Measurements from ENCODE around the gene EDIL3.

Gene EDIL3

DNA sequence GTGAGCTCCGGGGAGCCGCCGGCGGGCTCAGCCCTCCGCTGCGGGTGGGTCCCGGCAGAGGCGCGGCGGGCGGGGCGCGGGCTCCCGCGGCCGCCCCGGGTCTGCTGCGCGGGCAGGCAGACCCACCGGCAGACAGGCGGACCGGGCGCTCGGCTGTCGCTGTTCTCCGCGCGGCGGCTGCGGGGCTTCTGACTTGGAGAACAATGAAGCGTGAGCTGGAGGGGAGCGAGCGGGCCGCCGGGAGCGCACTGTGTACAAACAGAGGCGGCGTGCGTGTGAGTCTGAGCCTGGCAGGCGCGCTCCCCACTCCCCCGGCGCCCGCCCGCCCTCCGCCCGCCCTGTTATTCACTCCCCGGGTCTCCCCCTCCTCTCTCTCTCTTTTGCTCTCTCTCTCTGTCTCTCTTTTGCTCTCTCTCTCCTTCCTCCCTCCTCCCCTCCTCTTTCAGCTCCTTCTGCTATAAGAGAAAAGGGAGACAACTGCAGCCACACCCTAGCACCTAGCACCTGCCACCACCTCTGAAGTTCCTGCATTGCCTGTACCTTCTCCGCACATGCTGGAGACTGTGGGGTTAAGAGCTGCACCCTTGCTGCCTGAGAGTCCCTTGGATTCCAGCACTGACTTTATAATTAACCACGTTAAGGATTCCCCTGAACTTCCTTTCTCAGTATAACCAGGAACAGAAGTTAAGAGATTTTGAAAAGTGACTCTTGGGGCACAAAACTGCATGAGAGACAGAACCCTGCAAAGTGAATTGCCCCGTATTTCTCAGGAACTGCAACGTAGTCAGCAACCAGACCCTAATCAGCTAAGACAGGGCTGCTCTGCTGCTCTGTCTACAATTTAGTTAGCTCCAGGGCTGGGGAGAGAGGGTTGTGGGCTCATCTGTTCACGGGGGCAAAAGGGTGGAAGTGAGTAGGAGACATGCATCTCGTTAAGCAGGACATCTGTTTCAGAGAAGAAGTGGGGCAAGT, at the start of gene EDIL3:
EDIL3 (minus strand) TSS at position 277 of the 972 bp plus-strand sequence. CDS start 506 bp downstream, outside the sequence.
- DNase-seq (ENCODE audit: low spot score): peak; percentile 64

DNA sequence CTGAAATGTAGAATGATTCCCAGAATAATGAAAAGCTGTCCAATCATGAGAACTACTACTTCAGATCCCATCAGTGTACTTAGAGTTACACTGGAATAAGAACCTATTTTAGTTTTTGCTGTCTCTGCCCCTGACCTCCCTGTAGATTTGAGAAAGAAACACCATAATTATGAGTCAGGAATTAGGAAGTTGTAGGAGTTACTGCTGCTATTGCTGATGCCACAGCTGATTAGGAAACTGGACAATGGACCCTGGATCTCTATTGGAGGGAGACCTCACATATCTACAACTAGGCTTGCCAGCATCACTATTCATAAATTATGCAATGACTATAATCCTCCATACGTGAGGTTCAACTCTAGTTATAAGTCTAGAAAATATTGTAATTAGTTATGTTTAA, 48.8 kb upstream of the EDIL3 start:
- peak; percentile 27 for DNase-seq (ENCODE audit: low spot score)

GRCh38 chr5:84430863-84431663, 46.4 kb upstream of the EDIL3 start:
- no peak for DNase-seq (ENCODE audit: low spot score)

DNA sequence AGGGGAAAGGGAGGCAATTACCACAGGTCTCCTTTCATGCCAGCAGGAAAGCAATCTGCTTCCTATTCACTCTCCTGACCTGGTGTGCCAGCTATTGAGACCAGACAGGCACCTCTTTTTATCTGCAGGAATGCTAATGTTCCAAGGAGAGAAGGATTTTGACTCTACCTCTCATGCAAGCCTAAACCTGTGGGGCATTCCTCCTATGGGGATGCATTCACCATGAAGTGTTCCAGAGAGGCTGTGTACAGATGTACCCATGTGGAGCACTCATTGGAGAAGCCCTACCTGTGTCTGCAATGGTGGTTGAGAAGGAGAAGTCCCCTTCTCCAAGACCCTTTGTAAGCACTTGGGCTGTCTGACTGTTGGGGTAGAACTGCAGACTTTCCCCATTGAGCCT, 45.4 kb upstream of the EDIL3 start:
- DNase-seq (ENCODE audit: low spot score): no peak

- DNase-seq (ENCODE audit: low spot score): no peak
Measured at GRCh38 chr5:84425365-84425881, 40.7 kb upstream of the EDIL3 start.

DNA sequence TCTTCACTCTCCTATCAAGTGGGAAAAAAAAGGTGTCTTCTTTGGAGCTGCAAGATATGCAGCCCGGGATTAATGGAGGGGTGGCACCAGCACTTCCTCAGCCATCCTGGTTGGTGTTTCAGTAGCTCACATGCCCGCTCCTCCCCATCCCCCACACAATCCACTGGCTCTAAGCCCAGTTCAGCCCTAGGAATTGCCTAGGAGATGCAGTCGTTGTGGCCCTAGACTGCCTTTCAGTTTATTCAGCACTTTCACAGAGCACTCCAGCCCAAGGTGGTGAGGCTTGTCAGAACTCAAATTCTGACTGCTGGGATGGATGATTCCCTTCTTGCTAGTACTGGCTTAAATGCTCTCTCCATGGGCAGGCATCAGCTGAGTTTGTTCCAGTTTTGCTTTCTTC, 35.1 kb upstream of the EDIL3 start:
- no peak for DNase-seq (ENCODE audit: low spot score)

DNA sequence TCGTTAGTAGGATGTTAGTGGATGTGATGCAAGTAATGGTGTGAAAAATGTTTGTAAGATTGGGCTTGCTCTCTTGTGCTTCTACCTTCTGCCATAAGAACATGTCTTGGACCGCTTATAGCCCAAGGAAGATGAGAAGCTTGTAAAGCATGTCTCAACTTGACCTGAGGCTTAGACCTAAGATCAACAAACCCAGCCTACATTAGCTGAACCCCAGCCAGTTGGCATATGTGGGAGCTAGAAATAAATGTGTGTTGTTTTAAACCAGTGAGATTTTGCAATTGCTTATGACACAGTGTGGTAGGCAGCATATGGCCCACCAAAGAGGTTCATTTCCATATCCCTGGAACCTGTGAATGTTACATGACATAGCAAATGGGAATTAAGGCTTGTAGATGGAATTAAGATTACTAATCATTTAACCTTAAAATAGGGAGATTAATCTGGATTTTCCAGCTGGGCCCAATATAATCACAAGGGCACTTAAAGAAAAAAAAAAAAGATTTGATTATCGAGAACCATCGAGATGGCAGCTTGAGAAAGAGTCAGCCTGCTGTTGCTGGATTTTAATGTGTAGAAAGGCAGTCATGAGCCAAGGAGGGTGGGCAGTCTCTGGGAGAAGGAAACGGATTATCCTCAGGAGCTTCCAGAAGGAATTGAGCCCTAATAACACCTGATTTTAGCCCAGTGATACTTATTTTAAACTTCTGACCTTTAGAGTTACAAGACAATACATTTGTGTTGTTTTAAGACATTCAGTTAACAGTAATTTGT, 27.3 kb upstream of the EDIL3 start:
- DNase-seq (ENCODE audit: low spot score): peak; percentile 2

DNA sequence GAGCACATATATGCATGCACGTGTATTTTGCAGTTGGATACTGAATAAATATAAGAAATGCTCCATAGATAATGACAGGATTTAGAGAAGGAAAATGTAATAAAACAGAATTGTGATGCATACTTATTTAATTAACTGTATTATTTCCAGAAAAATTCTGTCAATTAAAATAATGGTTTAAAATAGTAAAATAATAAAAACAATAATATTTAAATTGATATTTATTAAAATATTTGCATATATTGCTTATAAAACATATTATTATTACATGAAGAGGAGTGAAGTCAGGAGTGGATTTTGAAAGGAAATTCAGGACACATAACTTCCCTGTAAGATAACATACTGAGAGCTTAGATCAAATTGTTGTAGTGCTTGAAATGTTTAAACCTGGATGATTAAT, 21.4 kb upstream of the EDIL3 start:
- DNase-seq (ENCODE audit: low spot score): no peak

DNA sequence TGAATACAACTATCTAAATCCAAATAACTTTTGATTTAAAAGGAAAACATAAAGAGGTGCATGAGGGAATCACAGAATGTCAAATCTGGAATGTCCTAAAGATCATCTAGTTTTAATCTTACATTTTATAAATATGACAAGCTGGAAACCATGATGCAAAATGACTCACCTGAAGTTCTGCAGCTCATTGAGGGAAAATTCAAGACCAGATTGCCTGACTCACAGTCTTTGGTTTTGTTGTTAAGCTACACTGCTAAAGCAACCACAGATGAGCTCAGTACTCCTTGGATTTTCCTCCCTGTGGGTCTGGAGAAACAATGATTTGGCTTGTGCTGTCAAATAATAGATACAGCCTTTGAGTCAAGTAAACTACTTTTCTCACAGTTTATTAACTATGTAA, 19.1 kb upstream of the EDIL3 start:
- peak; percentile 70 for DNase-seq (ENCODE audit: low spot score)

- DNase-seq (ENCODE audit: low spot score): no peak
Measured at GRCh38 chr5:84397385-84397784, 12.7 kb upstream of the EDIL3 start.

- peak; percentile 61 for DNase-seq (ENCODE audit: low spot score)
Measured at GRCh38 chr5:84393969-84394368, 9.3 kb upstream of the EDIL3 start.

GRCh38 chr5:84392836-84393235, 8.2 kb upstream of the EDIL3 start:
- no peak for DNase-seq (ENCODE audit: low spot score)

DNA sequence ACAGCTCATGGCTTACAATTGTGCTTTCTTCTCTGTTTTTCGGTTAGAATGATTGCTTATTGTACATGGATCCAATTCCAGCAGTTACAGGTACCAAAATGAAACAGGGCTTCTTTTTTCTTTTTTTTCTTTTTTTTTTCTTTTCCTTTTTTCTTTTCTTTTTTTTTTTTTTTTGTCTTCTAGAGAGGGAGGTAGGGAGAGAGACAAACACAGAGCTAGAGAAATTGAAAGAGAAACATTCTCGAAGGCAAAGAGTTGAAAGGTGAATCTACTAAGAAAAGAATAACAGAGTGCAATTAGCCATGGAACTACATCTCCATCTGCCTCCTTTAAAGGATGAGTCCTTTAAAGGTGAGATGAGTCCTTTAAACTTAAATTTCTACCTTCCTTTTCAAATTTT, 1.0 kb upstream of the EDIL3 start:
- DNase-seq (ENCODE audit: low spot score): no peak

DNA sequence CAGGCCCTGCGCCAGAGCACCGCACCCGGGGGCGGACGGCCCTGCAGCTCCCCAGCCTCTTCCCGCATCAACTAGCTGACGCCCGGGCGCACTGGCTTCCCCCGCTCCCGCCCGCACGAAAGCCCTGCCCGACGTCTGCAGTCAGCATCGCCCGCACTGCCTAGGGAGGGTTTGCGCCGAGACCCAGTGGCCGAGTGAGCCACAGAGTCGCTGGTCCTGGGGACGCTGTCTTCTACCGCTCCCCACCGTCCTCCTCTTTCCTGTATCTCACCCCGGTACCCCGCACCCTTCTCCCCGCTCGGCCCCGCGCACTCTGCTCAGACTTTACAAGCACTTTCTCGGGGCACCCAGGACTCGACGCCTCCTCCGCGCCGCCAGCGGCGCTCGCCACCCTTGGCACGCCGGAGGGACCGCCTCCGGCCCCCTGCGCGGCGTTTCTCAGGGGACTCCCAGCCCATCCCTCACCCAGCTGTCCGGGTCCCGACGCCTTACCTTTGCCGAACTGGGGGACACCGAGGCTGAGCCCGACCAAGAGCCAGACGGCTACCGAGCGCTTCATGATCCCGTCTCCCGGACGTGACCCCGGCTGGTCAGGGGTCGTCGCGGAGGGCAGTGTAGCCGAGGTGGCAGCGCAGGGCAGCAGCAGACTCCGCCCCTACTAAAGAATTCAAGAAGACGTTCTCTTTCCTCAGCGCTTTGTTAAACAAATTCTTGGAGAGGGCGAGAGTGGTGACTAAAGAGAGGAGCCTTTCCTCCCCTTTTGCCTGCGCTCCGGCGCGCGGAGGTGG, 670 bp downstream of the EDIL3 start:
- DNase-seq (ENCODE audit: low spot score): peak; percentile 50

DNA sequence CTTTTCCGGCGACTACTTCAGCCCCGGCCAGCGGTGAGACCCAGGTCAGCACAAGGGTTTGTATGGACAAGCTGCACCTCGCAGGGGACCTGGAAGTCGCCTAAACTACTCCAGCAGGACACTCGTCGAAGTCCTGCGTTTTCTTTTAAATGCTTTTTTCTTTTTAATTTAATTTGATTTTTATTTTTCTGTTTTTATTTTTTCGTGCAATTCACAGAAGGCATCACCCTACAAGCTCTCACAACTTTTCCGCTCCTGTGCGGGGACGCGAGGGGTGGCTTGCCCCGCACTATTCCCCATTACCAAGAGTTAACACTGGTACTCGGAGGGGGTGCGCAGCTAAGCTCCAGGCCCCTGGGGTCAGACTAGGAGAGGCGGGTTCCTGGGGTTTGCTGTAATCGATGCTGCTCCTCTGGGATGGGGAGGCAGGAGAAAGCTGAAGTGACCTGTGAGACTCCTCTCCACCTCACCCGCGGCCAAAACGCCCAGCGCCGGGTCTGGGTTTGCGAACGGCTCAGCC, 1.3 kb downstream of the EDIL3 start:
- no peak for DNase-seq (ENCODE audit: low spot score)

DNA sequence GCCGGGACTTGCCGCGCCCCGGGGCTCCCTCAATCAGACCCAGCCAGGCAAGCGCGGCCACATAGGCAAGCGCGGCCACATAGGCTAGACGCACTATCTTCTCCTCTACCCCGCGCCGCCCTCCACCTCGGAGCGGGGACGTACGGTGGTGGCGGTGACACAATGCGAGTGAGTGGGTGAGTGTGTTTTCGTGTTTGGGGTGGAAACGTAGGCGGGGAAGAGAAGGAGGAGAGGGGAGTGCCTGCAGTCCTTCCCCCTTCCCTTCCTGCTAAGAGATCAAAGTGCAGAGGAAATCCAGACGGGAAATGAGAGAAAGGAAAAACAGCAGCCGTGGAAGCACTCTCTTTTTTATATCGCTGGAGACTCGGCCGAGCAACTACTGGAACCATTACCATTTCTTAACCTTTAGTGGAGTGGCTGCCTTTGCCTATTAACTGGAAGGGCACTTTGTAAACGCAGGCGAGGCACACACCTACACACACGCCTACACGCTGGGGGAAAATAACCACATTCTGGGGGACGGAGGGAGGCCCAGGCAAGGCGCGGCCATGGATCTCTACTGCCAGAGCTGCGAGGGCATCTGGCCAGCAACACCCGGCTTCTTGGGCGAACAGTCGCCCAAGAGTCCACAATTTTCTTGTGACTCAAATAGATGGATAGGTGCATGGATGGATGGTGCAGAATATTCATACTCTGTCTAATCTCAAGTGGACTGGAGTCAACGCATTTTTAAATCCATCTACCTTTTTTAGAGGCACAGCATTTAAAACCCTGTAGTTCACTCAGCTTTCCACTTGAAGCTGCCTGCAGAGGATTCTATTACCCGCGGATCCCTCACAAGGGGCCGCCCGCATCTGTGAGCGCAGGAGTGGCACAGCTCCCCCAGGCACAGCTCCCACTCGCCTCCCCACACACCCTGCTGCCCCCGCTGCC, 2.1 kb downstream of the EDIL3 start:
- DNase-seq (ENCODE audit: low spot score): peak; percentile 44

DNA sequence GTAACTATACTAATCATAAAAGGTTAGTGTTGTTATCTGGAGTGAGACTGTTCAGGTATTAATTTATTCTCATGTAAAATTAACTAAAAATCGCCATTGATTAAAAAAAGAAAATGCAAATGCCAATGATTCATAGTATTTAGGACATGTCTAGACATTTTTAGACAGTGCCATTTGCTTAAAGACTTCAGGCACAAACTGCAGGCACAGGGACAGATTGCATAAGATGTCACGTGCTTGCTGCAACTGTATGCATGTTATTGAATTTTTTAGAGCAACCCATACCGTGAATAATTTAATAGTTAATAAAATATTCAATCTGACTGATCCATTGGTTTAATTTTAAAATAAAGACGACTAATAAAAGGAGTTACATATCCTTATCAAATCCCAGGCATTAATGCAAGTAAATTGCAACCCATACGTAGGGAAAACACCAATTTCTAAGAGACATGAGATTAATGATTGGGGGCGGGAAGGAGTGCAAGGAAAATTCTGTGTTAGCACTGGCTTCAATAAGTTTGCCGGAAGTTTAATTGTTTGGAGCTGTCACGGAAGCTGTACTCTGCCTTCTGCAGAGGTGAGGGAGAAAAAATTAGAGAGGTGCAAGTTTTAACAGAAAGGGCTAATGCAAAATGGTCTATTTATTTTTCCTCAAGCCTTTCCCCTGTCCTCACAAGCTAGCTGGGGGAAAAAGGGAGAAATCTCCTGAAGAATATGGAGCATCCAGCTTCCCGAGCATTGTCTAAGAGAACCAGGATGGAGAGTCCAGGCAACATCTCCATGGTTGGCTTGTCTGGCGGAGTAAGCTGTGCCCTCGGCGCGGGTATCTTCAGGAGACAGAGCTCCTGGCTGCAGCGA, 2.9 kb downstream of the EDIL3 start:
- no peak for DNase-seq (ENCODE audit: low spot score)

GRCh38 chr5:84379749-84380148, 4.9 kb downstream of the EDIL3 start:
- peak; percentile 5 for DNase-seq (ENCODE audit: low spot score)

DNA sequence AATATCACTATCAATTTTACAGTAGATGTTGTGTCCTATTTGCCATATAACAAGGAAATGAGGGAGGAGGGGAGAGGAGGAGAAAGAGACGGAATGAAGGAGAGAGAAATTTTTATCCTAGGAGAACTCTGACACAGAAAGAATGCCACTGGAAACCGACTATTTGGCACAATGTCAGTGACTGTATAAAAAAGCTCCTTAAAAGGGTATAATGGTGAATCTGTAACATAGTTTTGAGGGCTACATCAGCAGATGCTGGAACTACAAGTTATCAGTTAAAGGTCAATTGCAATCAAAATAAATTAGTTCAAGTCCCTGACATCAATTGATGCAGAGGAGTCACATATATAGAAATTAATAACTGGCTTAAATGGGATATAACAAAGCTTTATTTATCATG, 5.7 kb downstream of the EDIL3 start:
- peak; percentile 16 for DNase-seq (ENCODE audit: low spot score)

Data from GM03348 (cell line).